SK-N-MC (cell line): ENCODE results near the gene FNDC3B.

Source experiments
- DNase-seq: peaks from one replicate; pipeline ENCODE4 v3.0.0-alpha.2; 2011; ENCODE audit warnings: low read depth, low spot score
- H3K27ac ChIP-seq: fragments of 200-600 bp; sonication (generic); 2 replicates; pipeline ENCODE4 v1.5.1; 2016; ENCODE audit warnings: mixed run types
- H3K36me3 ChIP-seq: fragments of 200-600 bp; sonication (generic); 2 replicates; pipeline ENCODE4 v1.6.1; 2017; ENCODE audit warnings: antibody characterized with exemption, low read length, mixed read lengths; ENCODE audit not compliant: insufficient read depth
- H3K4me3 ChIP-seq: fragments of 200-600 bp; sonication (generic); 2 replicates; pipeline ENCODE4 v1.5.1; 2016
- H3K9ac ChIP-seq: fragments of 200-600 bp; sonication (generic); 2 replicates; pipeline ENCODE4 v1.8.0; 2017; ENCODE audit warnings: mixed run types, mixed read lengths; ENCODE audit not compliant: insufficient read length
- H3K9me3 ChIP-seq: fragments of 200-600 bp; sonication (generic); 2 replicates; pipeline ENCODE4 v1.6.1; 2017; ENCODE audit warnings: low read depth, mild to moderate bottlenecking, antibody characterized with exemption, low read length, moderate library complexity, mixed read lengths
- EZH2 ChIP-seq: fragments of 200-600 bp; sonication (generic); IDR thresholded peaks from one replicate; pipeline ENCODE4 v1.6.1; 2017; ENCODE audit warnings: antibody characterized with exemption
- FOXP2 ChIP-seq: optimal IDR thresholded peaks from 2 replicates; pipeline ENCODE3; 2011; ENCODE audit warnings: mild to moderate bottlenecking, moderate library complexity; ENCODE audit not compliant: insufficient read depth; ENCODE audit errors: extremely low read length, control extremely low read depth
- POLR2AphosphoS5 ChIP-seq: IDR thresholded peaks from 2 replicates; pipeline ENCODE4 v1.6.1; 2012; ENCODE audit warnings: mild to moderate bottlenecking, low read depth, low read length, borderline replicate concordance

FNDC3B gene

DNA sequence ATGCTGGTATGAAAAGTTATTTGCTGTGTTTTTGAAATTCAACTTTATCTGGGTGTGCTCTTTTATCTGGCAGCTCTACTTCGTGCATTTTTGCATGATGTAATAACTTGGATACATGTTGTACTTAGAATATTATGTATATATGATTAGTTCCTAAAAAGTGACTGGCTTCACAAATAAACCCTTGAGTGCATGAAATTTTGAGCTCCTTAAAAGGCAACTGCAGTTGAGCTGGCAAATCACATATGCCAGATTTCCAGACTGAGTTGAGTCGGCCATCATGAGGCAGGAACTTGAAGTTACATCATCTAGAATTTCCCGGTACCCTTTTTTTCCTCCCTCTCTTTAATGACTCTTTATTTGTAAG is 162.5 kb downstream of the FNDC3B start:
- TF ChIP-seq POLR2AphosphoS5 (no peak), EZH2 (no peak)
- Histone ChIP-seq H3K36me3 (peaks cover 9% of the 10 kb centered on the region; the same call in 1 of the 2 replicates), H3K9me3 (no peaks in the 10 kb centered on the region), H3K9ac (peak overlapping the region; percentile 69), H3K4me3 (peak overlapping the region; percentile 42), H3K27ac (peak overlapping the region; percentile 99)
- DNase-seq = peak; percentile 73

DNA sequence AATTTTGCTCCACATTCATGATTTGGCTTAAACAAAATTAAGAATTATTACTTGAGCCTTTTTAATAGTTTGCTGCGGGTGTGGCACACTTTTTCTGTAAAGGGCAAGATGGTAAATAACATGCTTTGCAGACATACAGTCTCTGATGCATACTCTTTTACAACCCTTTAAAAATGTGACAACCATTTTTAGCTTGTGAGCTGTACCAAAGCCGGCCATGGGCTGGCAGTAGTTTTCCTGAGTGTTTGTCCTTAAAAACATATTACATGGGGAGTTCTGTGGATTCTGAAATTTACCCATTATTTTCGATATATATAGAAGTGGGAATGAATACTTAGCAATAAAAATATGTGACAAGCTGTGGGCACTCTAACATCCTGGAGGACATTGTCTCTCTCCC is 163.4 kb downstream of the FNDC3B start:
- peak overlapping the region; percentile 99 for H3K27ac ChIP-seq
- no peak for DNase-seq
- H3K36me3 ChIP-seq = peaks cover 9% of the 10 kb centered on the region; the same call in 1 of the 2 replicates
- no peak for TF ChIP-seq EZH2
- H3K9ac ChIP-seq = peak overlapping the region; percentile 69
- no peak overlapping the region for H3K4me3 ChIP-seq
- no peaks in the 10 kb centered on the region for H3K9me3 ChIP-seq

DNA sequence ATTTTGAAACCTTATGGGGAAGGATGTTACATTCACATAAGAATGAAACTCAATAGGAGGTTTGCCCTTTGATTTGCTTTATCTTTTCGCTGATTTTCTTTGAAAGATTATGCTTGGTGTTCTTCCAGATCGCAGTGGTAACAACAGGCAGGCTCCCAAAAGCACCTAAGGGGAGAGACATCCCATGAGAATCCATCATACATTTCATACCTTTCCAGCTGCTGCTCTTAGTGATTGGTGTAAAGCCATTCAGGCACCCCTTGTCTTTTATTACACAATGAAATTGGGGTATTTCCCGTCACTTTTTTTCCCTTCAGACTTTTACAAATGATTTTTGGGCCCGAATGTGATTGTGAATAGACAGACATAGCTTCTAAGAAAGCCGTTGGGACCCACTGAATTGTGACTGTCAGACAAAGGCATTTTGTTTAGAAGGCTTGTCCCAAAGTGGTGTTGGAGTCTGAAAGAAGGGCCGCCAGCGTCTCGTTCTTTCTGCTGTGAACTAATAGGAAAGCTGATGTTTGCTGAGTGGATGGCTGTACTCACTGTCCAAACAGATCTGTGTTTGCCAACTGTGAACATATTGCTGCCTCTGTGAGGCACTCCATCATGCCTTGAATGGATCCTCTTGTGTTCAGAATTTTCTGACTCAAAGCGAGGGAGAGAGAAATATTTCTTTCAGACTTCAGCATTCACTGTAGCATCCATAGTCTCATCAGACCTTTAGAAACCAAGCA is 164.3 kb downstream of the FNDC3B start:
- no peaks in the 10 kb centered on the region for H3K9me3 ChIP-seq
- TF ChIP-seq FOXP2 (no peak), POLR2AphosphoS5 (no peak), EZH2 (no peak)
- H3K9ac ChIP-seq = no peak overlapping the region
- H3K4me3 ChIP-seq = no peak overlapping the region
- H3K36me3 ChIP-seq = peaks cover 9% of the 10 kb centered on the region; the same call in 1 of the 2 replicates
- DNase-seq = no peak
- H3K27ac ChIP-seq = no peak overlapping the region

DNA sequence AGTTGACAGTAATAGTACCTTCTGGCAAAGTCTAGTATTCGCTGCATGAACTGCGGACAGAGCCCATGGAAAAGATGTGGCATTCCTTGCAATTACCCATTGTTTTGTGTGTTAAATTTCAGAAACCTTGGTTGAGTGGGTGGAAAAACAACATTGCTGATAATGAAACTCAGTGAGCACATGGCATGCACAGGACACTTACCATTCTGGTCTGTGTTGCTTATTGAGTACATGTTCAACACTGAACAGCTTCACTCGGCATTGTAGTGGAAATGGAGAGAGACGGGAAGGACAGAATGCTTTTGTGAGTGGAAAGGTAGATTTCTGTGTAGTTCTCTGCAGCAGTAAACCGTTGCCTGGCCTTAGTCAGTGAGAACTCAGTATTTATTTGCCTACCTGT is 165.3 kb downstream of the FNDC3B start:
- Histone ChIP-seq H3K36me3 (peaks cover 9% of the 10 kb centered on the region; the same call in 1 of the 2 replicates), H3K9me3 (no peaks in the 10 kb centered on the region), H3K4me3 (no peak overlapping the region), H3K9ac (no peak overlapping the region), H3K27ac (no peak overlapping the region)
- no peak for DNase-seq
- no peak for TF ChIP-seq EZH2
- TF ChIP-seq POLR2AphosphoS5 = no peak
- TF ChIP-seq FOXP2 = no peak

DNA sequence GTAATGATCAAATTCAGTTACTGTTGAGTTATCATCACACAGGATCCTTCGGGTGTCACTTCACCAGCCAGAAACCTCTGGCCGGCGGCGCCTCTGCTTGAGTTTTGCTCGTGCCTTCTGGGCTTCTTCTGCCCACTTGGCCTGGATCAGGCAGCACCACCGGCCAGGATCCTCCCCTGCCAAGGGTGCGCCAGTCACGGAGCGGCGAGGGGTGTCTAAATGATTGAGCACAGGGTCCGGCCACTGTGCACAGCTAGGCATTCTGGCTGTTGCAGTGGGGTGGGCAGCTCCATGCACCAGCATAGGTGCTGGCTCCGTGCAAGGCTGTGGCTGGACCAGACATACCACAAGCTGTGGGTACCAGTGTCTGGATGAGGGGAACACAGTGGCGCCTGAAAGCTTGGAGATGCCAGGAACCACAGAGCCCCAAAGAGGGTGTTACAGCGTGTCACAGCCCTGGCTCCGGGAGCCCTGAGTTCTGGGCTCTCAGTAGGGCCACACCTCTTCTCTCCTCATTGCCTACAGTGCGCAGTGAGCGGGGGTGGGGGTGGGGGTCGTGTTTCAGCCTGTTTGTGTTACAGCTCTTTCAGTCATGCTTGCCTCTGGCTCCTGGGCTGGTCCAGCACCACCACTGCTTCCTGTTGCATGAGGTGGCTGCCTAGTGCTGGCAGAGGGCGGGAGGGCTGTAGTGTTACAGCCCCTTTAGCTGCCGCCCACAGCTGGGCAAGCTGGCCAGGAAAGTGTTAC is 169.4 kb downstream of the FNDC3B start:
- H3K4me3 ChIP-seq = no peak overlapping the region
- 0 out of 2 replicates have a peak, but pooled peaks cover 9% of the 10 kb centered on the region for H3K36me3 ChIP-seq
- no peak overlapping the region for H3K27ac ChIP-seq
- no peak overlapping the region for H3K9ac ChIP-seq
- no peaks in the 10 kb centered on the region for H3K9me3 ChIP-seq
- DNase-seq = no peak
- TF ChIP-seq FOXP2 = no peak
- TF ChIP-seq EZH2 = no peak
- TF ChIP-seq POLR2AphosphoS5 = no peak

DNA sequence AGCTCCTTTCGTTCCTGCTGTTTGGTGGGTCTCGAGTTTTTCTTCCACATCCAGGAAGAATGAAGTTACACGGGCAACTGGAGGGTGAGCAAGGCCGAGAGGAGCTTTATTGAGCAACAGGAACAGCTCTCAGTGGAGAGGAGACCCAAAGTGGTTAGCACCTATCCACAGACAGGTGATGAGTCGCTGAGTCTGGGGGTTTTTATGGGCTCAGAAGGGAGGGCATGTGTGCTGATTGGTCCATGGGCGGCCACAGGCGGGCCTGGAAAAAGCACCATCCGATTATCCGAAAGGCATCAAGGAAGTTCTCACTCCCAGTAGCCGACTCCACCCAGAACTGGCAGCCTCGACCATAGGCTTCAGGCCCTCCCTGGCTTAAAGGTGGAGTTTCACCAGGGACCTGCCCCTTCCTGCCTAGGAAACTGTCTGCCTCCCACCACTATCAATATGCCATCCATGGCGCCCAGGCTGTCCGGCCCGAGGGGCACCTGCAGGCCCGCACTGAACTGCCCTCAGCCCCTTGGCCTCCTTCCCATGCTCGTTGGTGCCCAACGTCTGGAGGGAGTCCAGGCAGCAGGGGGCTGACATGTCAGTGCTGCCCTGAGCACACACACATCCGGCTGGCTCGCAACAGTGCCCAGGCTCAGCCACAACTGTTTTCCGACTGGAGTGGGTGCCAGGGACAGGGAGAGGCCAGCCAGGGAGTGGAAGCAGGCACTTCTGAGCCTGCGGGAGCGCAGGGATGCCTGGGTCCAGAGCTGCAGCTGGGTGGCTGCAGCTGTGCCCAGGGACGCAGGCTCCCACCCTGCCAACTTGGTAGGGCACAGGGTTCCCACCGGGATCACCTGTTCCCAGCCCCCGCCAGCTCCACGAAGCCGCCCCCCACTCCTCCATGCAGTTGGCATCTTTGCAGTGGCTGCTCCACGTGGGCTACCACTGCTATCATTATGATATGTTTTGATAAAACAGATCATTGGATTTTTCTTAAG is 170.2 kb downstream of the FNDC3B start:
- no peak overlapping the region for H3K27ac ChIP-seq
- H3K4me3 ChIP-seq = no peak overlapping the region
- no peak overlapping the region for H3K9ac ChIP-seq
- H3K36me3 ChIP-seq = 0 out of 2 replicates have a peak, but pooled peaks cover 9% of the 10 kb centered on the region
- no peak for TF ChIP-seq FOXP2
- no peak for TF ChIP-seq POLR2AphosphoS5
- TF ChIP-seq EZH2 = no peak
- no peaks in the 10 kb centered on the region for H3K9me3 ChIP-seq
- DNase-seq = no peak

DNA sequence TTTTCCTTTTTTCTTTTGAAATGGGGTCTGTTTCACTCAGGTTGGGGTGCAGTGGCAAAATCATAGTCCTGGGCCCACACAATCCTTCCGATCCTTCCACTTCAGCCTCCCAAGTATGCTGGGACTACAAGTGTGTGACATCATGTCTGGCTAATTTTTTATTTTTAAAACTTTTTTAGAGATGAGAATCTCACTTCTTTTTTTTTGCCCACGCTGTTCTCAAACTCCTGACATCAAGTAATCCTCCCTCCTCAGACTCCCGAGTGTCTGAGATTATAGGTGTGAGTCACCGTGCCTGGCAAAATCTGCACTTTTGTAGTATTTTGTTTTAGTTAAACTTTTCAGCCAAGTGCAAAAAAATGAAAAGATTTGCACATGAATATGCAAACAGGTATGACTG is 171.0 kb downstream of the FNDC3B start:
- Histone ChIP-seq H3K9ac (no peak overlapping the region), H3K4me3 (no peak overlapping the region), H3K36me3 (0 out of 2 replicates have a peak, but pooled peaks cover 3% of the 10 kb centered on the region), H3K27ac (no peak overlapping the region), H3K9me3 (no peaks in the 10 kb centered on the region)
- DNase-seq = no peak
- TF ChIP-seq FOXP2 = no peak

DNA sequence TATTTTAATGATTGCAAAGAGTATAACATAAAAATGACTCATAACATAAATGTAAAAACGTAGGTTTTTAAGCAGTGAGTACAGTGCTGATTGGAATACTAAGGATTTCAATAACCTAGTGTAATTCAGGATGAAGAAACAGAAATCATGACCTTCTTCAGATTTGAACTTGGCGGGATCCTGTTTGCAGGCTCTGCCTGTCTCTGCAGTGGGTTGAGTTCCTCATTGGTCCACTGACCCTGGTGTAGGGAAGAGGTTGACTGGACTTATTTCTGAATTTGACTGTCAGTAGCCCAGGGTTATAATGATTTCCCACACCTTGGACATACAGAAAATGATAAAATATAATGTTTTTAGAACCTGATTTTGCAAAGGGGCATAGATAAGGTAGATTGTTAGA is 171.7 kb downstream of the FNDC3B start:
- H3K4me3 ChIP-seq = no peak overlapping the region
- no peaks in the 10 kb centered on the region for H3K36me3 ChIP-seq
- H3K9ac ChIP-seq = no peak overlapping the region
- no peak for DNase-seq
- H3K9me3 ChIP-seq = no peaks in the 10 kb centered on the region
- no peak overlapping the region for H3K27ac ChIP-seq
- TF ChIP-seq FOXP2 = no peak
- TF ChIP-seq EZH2 = no peak
- TF ChIP-seq POLR2AphosphoS5 = no peak
